Mucosa of descending colon (tissue), 3 donors: ENCODE measurements around the gene AP3M1. TPM values are rescaled to one million over a fixed set of nuclear protein-coding genes. Genes with fewer than 3 reads are reported as not detected.

ENCODE experiments used
- ATAC-seq: fragments of 200-7000 bp; cut with Tn5 transposase; one replicate; pipeline ENCODE4 v1.9.1; 2020; ENCODE audit warnings: mild to moderate bottlenecking, moderate library complexity
- DNase-seq, 3 donors: peaks; one replicate each; pipeline ENCODE4 v3.0.0-alpha.2; 2020
- H3K36me3 ChIP-seq: fragments of 200-600 bp; one replicate; pipeline ENCODE4 v1.8.0; 2021; ENCODE audit warnings: low read depth, mild to moderate bottlenecking
- H3K4me1 ChIP-seq: fragments of 200-600 bp; one replicate; pipeline ENCODE4 v1.8.0; 2021; ENCODE audit warnings: low read depth, mild to moderate bottlenecking
- H3K4me3 ChIP-seq: fragments of 200-600 bp; one replicate; pipeline ENCODE4 v1.8.0; 2021; ENCODE audit warnings: mild to moderate bottlenecking
- H3K9me3 ChIP-seq: fragments of 200-600 bp; one replicate; pipeline ENCODE4 v1.8.0; 2021; ENCODE audit warnings: mild to moderate bottlenecking
- CTCF ChIP-seq: fragments of 200-600 bp; IDR thresholded peaks from one replicate; pipeline ENCODE4 v1.8.0; 2022; ENCODE audit warnings: antibody characterized with exemption, mild to moderate bottlenecking
- intact Hi-C, 2 donors: fragments of 100-400 bp; cut with DNase I in 1 of 2; cut with micrococcal nuclease in 1 of 2; formaldehyde crosslinking; loops; one replicate each; pipeline versions ENCODE4 v1.11.0 to v1.11.1; 2022; cut with DNase I, micrococcal nuclease
- total RNA-seq, 3 donors: library from RNA; stranded (reverse); fragmentation: NEBNext Ultra II Directional in 2 of 3; extraction: Animal tissue kit (Norgen Biotek cat#: 25700) in 2 of 3; gene quantifications; one replicate each; pipeline versions ENCODE4 v1.2.1 to v1.2.4, GENCODE V29; 2021 to 2023
- donor health status: DM: no; HTN: no; CAD: no; lungs with moderate emphysema.
- donor health status: DM: no; HTN: no; CAD: no.
- donor health status: DM: no; HTN: yes; CAD: no.

The AP3M1 gene
- total RNA-seq, 3 donors from 2014 or later, result 25.3 to 36.9 (median 33.7) TPM

GRCh38 chr10:74109452-74109851 is 41.2 kb downstream of the AP3M1 start:
- TF ChIP-seq CTCF, result no peak
- DNase-seq, result no peak
- ATAC-seq, result no peak

GRCh38 chr10:74107391-74107790 is 43.2 kb downstream of the AP3M1 start:
- Histone ChIP-seq H3K4me1 (no peaks in the 10 kb centered on the region), H3K9me3 (no peaks in the 10 kb centered on the region), H3K4me3 (no peak overlapping the region), H3K36me3 (peaks cover 16% of the 10 kb centered on the region)
- TF ChIP-seq CTCF, result no peak
- intact Hi-C loops, result no loop called here
- DNase-seq (no peak), ATAC-seq (no peak)

More at GRCh38 chr10:74109452-74109851, 41.2 kb downstream of the AP3M1 start:
- Histone ChIP-seq H3K36me3 (peaks cover 12% of the 10 kb centered on the region), H3K4me3 (no peak overlapping the region), H3K4me1 (no peaks in the 10 kb centered on the region), H3K9me3 (no peaks in the 10 kb centered on the region)
- intact Hi-C loops, result no loop called here

- ATAC-seq (no peak), DNase-seq (no peak)
- peaks cover 12% of the 10 kb centered on the region for H3K36me3 ChIP-seq
- no peak overlapping the region for H3K4me3 ChIP-seq
- no peak for TF ChIP-seq CTCF
- H3K4me1 ChIP-seq, result no peaks in the 10 kb centered on the region
- H3K9me3 ChIP-seq, result no peaks in the 10 kb centered on the region
- intact Hi-C loops, result no loop called here
These were observed 45.6 kb downstream of the AP3M1 start for GRCh38 chr10:74104996-74105395.

- DNase-seq (no peak), ATAC-seq (no peak)
- TF ChIP-seq CTCF, result no peak
- no peak overlapping the region for H3K4me3 ChIP-seq
- H3K9me3 ChIP-seq, result no peaks in the 10 kb centered on the region
- intact Hi-C loops, result no loop called here
- peaks cover 12% of the 10 kb centered on the region for H3K36me3 ChIP-seq
- H3K4me1 ChIP-seq, result no peaks in the 10 kb centered on the region
These were observed 46.1 kb downstream of the AP3M1 start for GRCh38 chr10:74104480-74104879.

GRCh38 chr10:74103560-74104258 is 46.9 kb downstream of the AP3M1 start:
- ATAC-seq (no peak), DNase-seq (no peak)
- no peak overlapping the region for H3K4me3 ChIP-seq
- intact Hi-C loops, result no loop called here
- no peaks in the 10 kb centered on the region for H3K4me1 ChIP-seq
- no peak for TF ChIP-seq CTCF
- H3K36me3 ChIP-seq, result peaks cover 12% of the 10 kb centered on the region
- no peaks in the 10 kb centered on the region for H3K9me3 ChIP-seq

GRCh38 chr10:74099836-74100235 is 50.8 kb downstream of the AP3M1 start:
- DNase-seq (no peak), ATAC-seq (no peak)
- Histone ChIP-seq H3K36me3 (peaks cover 5% of the 10 kb centered on the region), H3K4me3 (no peak overlapping the region), H3K4me1 (no peaks in the 10 kb centered on the region), H3K9me3 (no peaks in the 10 kb centered on the region)
- TF ChIP-seq CTCF, result no peak
- intact Hi-C loops, result no loop called here
